Peyer's patch (tissue), 4 donors: ENCODE data around the gene KCNE3. TPM values are rescaled to one million over a fixed set of nuclear protein-coding genes. Genes with fewer than 3 reads are reported as not detected.

Experiments used
- DNase-seq, 3 donors: peaks; one replicate each; pipeline ENCODE4 v3.0.0-alpha.2; 2017 to 2019
- H3K27ac ChIP-seq, 4 donors: fragments of 200-600 bp; sonication (generic); one replicate each; pipeline ENCODE4 v1.5.1; 2016 to 2019
- H3K27me3 ChIP-seq, 2 donors: fragments of 200-600 bp; sonication (generic); one replicate each; pipeline ENCODE4 v1.5.1; 2019
- H3K36me3 ChIP-seq, 3 donors: fragments of 200-600 bp; sonication (generic); one replicate each; pipeline ENCODE4 v1.5.1; 2016 to 2019
- H3K4me1 ChIP-seq, 4 donors: fragments of 200-600 bp; sonication (generic); one replicate each; pipeline ENCODE4 v1.5.1; 2016 to 2019
- H3K4me3 ChIP-seq, 4 donors: fragments of 200-600 bp; sonication (generic); 1 replicate in 3 of 4; 2 replicates in 1 of 4; pipeline ENCODE4 v1.5.1; 2016 to 2019; ENCODE audit warnings: mild to moderate bottlenecking in 1 of 4
- H3K9me3 ChIP-seq, 4 donors: fragments of 200-600 bp; sonication (generic); one replicate each; pipeline ENCODE4 v1.5.1; 2016 to 2019; ENCODE audit warnings: mild to moderate bottlenecking in 1 of 4
- POLR2A ChIP-seq, 2 donors: fragments of 450-650 bp; IDR thresholded peaks; one replicate each; pipeline ENCODE4 v1.5.1; 2017; ENCODE audit warnings: antibody characterized with exemption in 2 of 2, mild to moderate bottlenecking in 2 of 2, moderate library complexity in 2 of 2
- total RNA-seq, 4 donors: library from RNA; depleted of rRNA; stranded (reverse); fragments of >200 nt; gene quantifications; one replicate each; pipeline ENCODE4 v1.1.0, GENCODE V29; 2016
- TF ChIP-seq, protein P1 (sequence below), 6 experiments: fragments of 450-650 bp in 4 of 6; fragments of 200-600 bp in 2 of 6; sonication (generic) in 1 of 6; IDR thresholded peaks; one replicate each; pipeline ENCODE4 v1.5.1; 2017 to 2019; ENCODE audit warnings: antibody characterized with exemption in 6 of 6, mild to moderate bottlenecking in 3 of 6, moderate library complexity in 1 of 6

KCNE3 gene
- total RNA-seq, 4 donors from 2014 or later, result 13.5 to 86.0 (median 55.0) TPM

DNA sequence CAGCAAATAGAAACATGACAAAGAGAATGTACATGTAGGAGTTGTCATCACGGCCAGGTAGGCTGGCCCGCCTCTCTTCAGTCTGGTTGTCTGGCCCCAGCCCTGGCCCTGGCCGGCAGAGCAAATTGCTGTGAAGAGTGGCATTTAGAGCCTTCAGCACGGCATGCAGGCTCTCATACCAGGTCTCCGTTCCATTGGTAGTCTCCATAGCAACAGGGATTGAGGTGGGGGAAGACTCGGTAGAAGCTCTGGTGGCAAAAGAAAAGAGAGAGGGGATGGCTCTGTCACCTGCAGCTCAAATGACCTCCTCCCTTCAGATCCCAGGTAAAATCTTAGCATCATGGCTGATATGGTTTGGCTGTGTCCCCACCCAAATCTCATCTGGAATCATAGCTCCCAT is 10.0 kb downstream of the KCNE3 start:
- H3K9me3 ChIP-seq, result no peaks in the 10 kb centered on the region
- H3K27ac ChIP-seq, result no peak overlapping the region
- no peak overlapping the region for H3K4me3 ChIP-seq
- H3K4me1 ChIP-seq, result peaks cover 0 to 4% (median 0%) of the 10 kb centered on the region in 4 donors
- H3K27me3 ChIP-seq, result no peaks in the 10 kb centered on the region
- TF ChIP-seq, protein P1, sequence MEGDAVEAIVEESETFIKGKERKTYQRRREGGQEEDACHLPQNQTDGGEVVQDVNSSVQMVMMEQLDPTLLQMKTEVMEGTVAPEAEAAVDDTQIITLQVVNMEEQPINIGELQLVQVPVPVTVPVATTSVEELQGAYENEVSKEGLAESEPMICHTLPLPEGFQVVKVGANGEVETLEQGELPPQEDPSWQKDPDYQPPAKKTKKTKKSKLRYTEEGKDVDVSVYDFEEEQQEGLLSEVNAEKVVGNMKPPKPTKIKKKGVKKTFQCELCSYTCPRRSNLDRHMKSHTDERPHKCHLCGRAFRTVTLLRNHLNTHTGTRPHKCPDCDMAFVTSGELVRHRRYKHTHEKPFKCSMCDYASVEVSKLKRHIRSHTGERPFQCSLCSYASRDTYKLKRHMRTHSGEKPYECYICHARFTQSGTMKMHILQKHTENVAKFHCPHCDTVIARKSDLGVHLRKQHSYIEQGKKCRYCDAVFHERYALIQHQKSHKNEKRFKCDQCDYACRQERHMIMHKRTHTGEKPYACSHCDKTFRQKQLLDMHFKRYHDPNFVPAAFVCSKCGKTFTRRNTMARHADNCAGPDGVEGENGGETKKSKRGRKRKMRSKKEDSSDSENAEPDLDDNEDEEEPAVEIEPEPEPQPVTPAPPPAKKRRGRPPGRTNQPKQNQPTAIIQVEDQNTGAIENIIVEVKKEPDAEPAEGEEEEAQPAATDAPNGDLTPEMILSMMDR (IDR thresholded peaks at IDR 0.05), result no peak
- TF ChIP-seq POLR2A (IDR thresholded peaks at IDR 0.05), result no peak
- H3K36me3 ChIP-seq, result peaks cover 0 to 27% (median 0%) of the 10 kb centered on the region in 3 donors
- DNase-seq, result no peak

DNA sequence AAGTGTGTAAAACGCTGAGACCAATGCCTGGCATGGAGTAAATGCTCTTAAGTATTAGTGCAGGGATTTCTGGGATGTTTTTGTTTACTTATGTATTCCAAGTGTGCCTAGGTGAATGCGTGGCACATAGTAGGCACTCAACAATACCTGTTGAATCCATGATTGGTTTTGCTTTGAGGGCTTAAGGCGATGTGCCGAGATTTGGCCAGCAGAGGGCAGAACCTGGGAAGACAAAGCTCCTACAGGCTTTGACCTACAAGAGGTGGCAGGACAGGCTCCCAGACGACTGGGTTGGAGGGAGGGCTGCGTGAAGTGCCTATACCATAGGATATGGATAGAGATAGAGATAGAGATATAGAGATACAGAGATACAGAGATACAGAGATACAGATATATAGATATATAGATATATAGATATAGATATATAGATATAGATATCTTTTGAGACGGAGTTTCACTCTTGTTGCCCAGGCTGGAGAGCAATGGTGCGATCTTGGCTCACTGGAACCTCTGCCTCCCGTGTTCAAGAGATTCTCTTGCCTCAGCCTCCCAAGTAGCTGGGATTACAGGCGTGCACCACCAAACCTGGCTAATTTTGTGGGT is 13.9 kb downstream of the KCNE3 start:
- H3K4me3 ChIP-seq, result no peak overlapping the region
- H3K9me3 ChIP-seq, result no peaks in the 10 kb centered on the region
- DNase-seq, result peak; percentile 44 to 86 (median 80)
- H3K27ac ChIP-seq, result no peak overlapping the region
- no peaks in the 10 kb centered on the region for H3K4me1 ChIP-seq
- TF ChIP-seq, protein P1 (IDR thresholded peaks at IDR 0.05), result peak; percentile 14 to 86 (median 78)
- TF ChIP-seq POLR2A (IDR thresholded peaks at IDR 0.05), result no peak
- H3K36me3 ChIP-seq, result peaks cover 0 to 19% (median 0%) of the 10 kb centered on the region in 3 donors
- no peaks in the 10 kb centered on the region for H3K27me3 ChIP-seq

DNA sequence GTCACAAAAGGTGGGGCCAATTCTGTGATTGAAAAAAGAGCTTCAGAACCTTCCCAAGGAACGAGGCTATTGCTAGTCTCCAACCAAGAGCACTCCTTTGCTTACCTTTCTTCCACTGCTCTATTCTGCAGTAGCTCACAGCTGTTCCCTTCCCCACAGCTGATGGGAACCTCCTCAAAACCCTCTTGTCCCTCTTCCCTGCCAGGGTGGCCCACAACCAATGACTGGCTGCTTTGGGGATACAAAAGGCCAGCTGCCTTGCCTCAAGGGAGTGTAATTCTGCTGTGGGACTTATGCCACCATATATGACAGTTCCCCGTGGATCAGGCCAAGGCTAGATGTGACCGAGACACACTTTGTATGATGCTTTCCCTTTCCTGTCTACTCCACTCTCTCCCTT is 15.0 kb downstream of the KCNE3 start:
- Histone ChIP-seq H3K27ac (no peak overlapping the region), H3K4me1 (no peaks in the 10 kb centered on the region), H3K9me3 (no peaks in the 10 kb centered on the region), H3K4me3 (no peak overlapping the region), H3K27me3 (no peaks in the 10 kb centered on the region), H3K36me3 (peaks cover 0 to 9% (median 0%) of the 10 kb centered on the region in 3 donors)
- DNase-seq, result no peak
- TF ChIP-seq POLR2A (IDR thresholded peaks at IDR 0.05), result no peak
- TF ChIP-seq, protein P1 (IDR thresholded peaks at IDR 0.05), result no peak

DNA sequence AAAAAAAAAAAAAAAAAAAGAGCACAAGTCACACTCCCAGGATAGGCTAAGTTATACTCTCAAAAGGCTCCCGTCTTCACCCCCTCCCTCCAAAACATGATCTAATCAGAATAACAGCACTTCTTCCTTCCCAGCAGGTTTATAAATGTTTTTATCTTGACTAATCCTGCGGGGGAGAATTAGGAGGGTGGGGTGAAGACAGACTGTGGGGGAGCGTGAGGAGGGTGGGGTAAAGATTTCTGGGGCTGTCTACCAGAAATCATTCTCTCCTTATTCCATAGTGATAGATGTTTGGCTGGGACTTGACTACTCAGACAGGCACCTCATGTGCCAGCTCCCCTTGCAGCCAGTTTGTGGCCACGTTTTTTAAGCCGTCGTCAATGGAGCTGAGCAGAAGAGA is 17.0 kb downstream of the KCNE3 start:
- no peak for DNase-seq
- no peak overlapping the region for H3K27ac ChIP-seq
- no peak overlapping the region for H3K4me3 ChIP-seq
- H3K4me1 ChIP-seq, result no peaks in the 10 kb centered on the region
- H3K9me3 ChIP-seq, result no peaks in the 10 kb centered on the region
- no peaks in the 10 kb centered on the region for H3K27me3 ChIP-seq
- H3K36me3 ChIP-seq, result no peaks in the 10 kb centered on the region
- TF ChIP-seq, protein P1 (IDR thresholded peaks at IDR 0.05), result no peak
- no peak for TF ChIP-seq POLR2A (IDR thresholded peaks at IDR 0.05)

DNA sequence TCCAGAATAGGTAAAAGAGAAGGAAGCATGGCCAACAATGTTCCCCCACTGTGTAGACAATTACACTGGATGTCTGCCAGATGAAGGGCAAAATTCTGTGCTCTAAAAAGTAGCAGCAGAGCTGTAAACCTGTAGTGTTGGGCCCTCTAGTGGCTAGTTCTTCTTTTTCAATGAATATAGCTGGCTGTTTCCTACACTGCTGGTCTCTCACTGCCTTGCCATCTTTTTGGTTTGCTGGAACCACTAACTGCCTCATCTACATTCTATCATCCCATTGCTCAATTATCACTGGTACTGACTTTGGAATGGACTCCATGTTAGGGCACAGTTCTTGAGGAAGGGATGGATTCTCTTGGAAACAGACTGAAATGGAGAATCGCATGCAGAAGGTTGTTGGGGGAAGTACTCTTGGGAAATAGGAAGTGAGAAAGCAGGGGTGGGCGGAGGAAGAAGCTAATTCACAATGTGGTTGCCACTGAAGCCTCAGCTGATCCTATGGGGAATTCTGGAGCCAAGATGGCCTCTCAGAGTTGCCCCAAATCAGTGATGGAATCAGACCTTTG is 17.9 kb downstream of the KCNE3 start:
- Histone ChIP-seq H3K36me3 (no peaks in the 10 kb centered on the region), H3K4me1 (peaks cover 0 to 2% (median 0%) of the 10 kb centered on the region in 4 donors)

More for the DNA sequence above, 17.9 kb downstream of the KCNE3 start:
- no peaks in the 10 kb centered on the region for H3K9me3 ChIP-seq
- peak in 1 of 3 donors; percentile 56 for DNase-seq
- no peak overlapping the region for H3K4me3 ChIP-seq
- no peak overlapping the region for H3K27ac ChIP-seq
- TF ChIP-seq, protein P1 (IDR thresholded peaks at IDR 0.05), result peak; percentile 31 to 93 (median 76)
- TF ChIP-seq POLR2A (IDR thresholded peaks at IDR 0.05), result no peak
- no peaks in the 10 kb centered on the region for H3K27me3 ChIP-seq
